BE2C (cell line): ENCODE measurements around the gene LAMP1.

Source experiments
- DNase-seq: peaks from one replicate; pipeline ENCODE4 v3.0.0-alpha.2; 2020
- H3K27me3 ChIP-seq: fragments of 250-450 bp; sonication (Bioruptor Pico); 2 replicates; pipeline ENCODE4 v1.5.1; 2020; ENCODE audit warnings: mild to moderate bottlenecking
- H3K36me3 ChIP-seq: fragments of 250-450 bp; sonication (Bioruptor Pico); 2 replicates; pipeline ENCODE4 v1.5.1; 2020; ENCODE audit warnings: mild to moderate bottlenecking
- H3K4me1 ChIP-seq: fragments of 250-450 bp; sonication (Bioruptor Pico); 2 replicates; pipeline ENCODE4 v1.5.1; 2020
- H3K4me3 ChIP-seq: 2 replicates; pipeline ENCODE4 v1.5.1; 2011; ENCODE audit warnings: low read depth, low read length
- H3K9me3 ChIP-seq: fragments of 250-450 bp; sonication (Bioruptor Pico); 2 replicates; pipeline ENCODE4 v1.5.1; 2020
- CTCF ChIP-seq: IDR thresholded peaks from 2 replicates; pipeline ENCODE4 v1.5.1; 2012; ENCODE audit warnings: mild to moderate bottlenecking, low read depth, low read length

Gene LAMP1

DNA sequence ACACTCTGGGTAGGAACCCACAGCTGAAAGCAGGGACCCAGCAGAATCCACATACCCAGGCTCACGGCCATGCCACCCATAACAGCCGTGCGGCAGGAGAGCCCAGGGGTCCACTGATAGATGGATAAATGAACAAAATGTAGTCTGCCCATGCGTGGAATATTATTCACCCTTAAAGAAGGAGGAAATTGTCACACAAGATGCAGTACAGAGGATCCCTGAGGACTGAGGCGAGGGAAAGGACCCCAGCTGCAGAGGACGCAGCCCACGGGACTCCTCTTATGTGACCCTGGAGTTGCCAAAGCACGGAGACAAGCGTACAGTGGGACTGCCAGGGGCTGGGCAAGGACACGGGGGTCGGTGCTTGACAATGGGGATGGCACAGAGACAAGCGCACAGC lies 56.2 kb downstream of the LAMP1 start:
- Histone ChIP-seq H3K9me3 (no peaks in the 10 kb centered on the region), H3K27me3 (peaks cover 30% of the 10 kb centered on the region), H3K4me3 (no peak overlapping the region), H3K36me3 (no peaks in the 10 kb centered on the region), H3K4me1 (no peaks in the 10 kb centered on the region)
- TF ChIP-seq CTCF = no peak
- DNase-seq = no peak

- no peaks in the 10 kb centered on the region for H3K9me3 ChIP-seq
- no peak for TF ChIP-seq CTCF
- no peak overlapping the region for H3K4me3 ChIP-seq
- no peaks in the 10 kb centered on the region for H3K4me1 ChIP-seq
- peaks cover 41% of the 10 kb centered on the region for H3K27me3 ChIP-seq
- no peak for DNase-seq
- H3K36me3 ChIP-seq = no peaks in the 10 kb centered on the region
Measured at GRCh38 chr13:113354831-113355610, 58.0 kb downstream of the LAMP1 start.

- DNase-seq = no peak
- no peak for TF ChIP-seq CTCF
- Histone ChIP-seq H3K9me3 (no peaks in the 10 kb centered on the region), H3K4me1 (no peaks in the 10 kb centered on the region), H3K4me3 (no peak overlapping the region), H3K36me3 (no peaks in the 10 kb centered on the region), H3K27me3 (peaks cover 45% of the 10 kb centered on the region)
Measured at GRCh38 chr13:113355621-113356020, 58.6 kb downstream of the LAMP1 start.

- no peak overlapping the region for H3K4me3 ChIP-seq
- no peaks in the 10 kb centered on the region for H3K9me3 ChIP-seq
- peaks cover 43% of the 10 kb centered on the region for H3K27me3 ChIP-seq
- DNase-seq = no peak
- TF ChIP-seq CTCF = no peak
- no peaks in the 10 kb centered on the region for H3K36me3 ChIP-seq
- no peaks in the 10 kb centered on the region for H3K4me1 ChIP-seq
Measured at GRCh38 chr13:113356596-113356995, 59.6 kb downstream of the LAMP1 start.

GRCh38 chr13:113357529-113357928 lies 60.5 kb downstream of the LAMP1 start:
- no peak overlapping the region for H3K4me3 ChIP-seq
- no peak for TF ChIP-seq CTCF
- H3K36me3 ChIP-seq = no peaks in the 10 kb centered on the region
- DNase-seq = no peak
- no peaks in the 10 kb centered on the region for H3K4me1 ChIP-seq
- H3K27me3 ChIP-seq = peaks cover 51% of the 10 kb centered on the region
- no peaks in the 10 kb centered on the region for H3K9me3 ChIP-seq

DNA sequence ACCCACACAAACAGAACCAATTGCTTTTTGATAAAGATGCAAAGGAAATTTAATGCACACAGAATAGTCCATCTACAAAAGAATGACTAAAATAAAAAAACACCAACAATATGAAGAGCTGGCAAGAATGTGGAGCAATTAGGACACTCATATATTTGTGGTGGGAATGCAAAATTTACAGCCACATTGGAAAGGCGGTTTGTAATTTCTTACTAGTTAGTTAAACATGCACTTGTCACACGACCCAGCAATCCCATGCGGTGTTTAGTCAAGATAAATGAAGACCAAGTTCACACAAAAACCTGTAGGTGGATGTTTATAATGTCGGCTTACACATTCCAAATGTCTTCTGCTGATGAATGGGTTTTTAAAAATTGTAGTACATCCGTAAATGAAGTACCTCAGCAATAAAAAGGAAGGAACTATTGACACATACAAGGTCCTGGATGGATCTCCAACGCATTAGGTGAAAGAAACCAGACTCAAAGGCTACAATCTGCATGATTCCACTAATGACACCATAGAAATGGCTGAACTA lies 61.7 kb downstream of the LAMP1 start:
- H3K36me3 ChIP-seq = no peaks in the 10 kb centered on the region
- H3K9me3 ChIP-seq = no peaks in the 10 kb centered on the region
- H3K4me1 ChIP-seq = no peaks in the 10 kb centered on the region
- TF ChIP-seq CTCF = no peak
- H3K27me3 ChIP-seq = peaks cover 60% of the 10 kb centered on the region
- DNase-seq = no peak
- H3K4me3 ChIP-seq = no peak overlapping the region
